Measurements from ENCODE around the gene ADIPOR2. TPM values are rescaled to one million over a fixed set of nuclear protein-coding genes. Genes with fewer than 3 reads are reported as not detected.
"Not testable (repeated sequence)": the region's sequence is repeated elsewhere in the genome, so short reads cannot be mapped to it uniquely, and the experiment has no call there.

Gene ADIPOR2
- total and polyA plus RNA-seq, 12 donors = 18.5 to 47.7 (median 41.6) TPM

- ATAC-seq = no peak
- Histone ChIP-seq H3K27ac (no peak overlapping the region), H3K4me3 (no peak overlapping the region), H3K4me1 (peaks cover 0 to 46% (median 0%) of the 10 kb centered on the region in 9 donors), H3K9me3 (no peaks in the 10 kb centered on the region), H3K36me3 (no peaks in the 10 kb centered on the region), H3K27me3 (peaks cover 0 to 39% (median 15%) of the 10 kb centered on the region in 7 donors)
- intact Hi-C loops (cut with DNase I) = loop anchor here in 1 of 10 donors (2.0 kb wide), 1 partner anchor 66 kb away; no protein-coding TSS in a partner anchor
- no peak for DNase-seq
- TF ChIP-seq CTCF (IDR thresholded peaks at IDR 0.05) = no peak
- WGBS, 2 donors = 84 to 89% methylated on average over 3 of the region's 3 CpGs
Observed at GRCh38 chr12:1815108-1815507, 124.2 kb downstream of the ADIPOR2 start.

GRCh38 chr12:1815814-1816729, 125.2 kb downstream of the ADIPOR2 start:
- Histone ChIP-seq H3K4me1 (peaks cover 0 to 40% (median 0%) of the 10 kb centered on the region in 9 donors), H3K4me3 (no peak overlapping the region), H3K36me3 (no peaks in the 10 kb centered on the region), H3K27ac (no peak overlapping the region), H3K9me3 (no peaks in the 10 kb centered on the region), H3K27me3 (peaks cover 0 to 49% (median 25%) of the 10 kb centered on the region in 7 donors)
- intact Hi-C loops (cut with DNase I) = loop anchor here in 1 of 10 donors (2.0 kb wide), 1 partner anchor 65 kb away; no protein-coding TSS in a partner anchor
- no peak for ATAC-seq
- WGBS, 2 donors = 56 to 60% methylated on average over 21 of the region's 21 CpGs
- no peak for DNase-seq
- no peak for TF ChIP-seq CTCF (IDR thresholded peaks at IDR 0.05)

GRCh38 chr12:1816730-1817348, 126.0 kb downstream of the ADIPOR2 start:
- intact Hi-C loops (cut with DNase I) = no loop called here
- ATAC-seq = no peak

GRCh38 chr12:1817928-1818327, 127.1 kb downstream of the ADIPOR2 start:
- H3K27ac ChIP-seq; DNase-seq; H3K36me3 ChIP-seq; H3K4me3 ChIP-seq; ATAC-seq; intact Hi-C loops (cut with DNase I); H3K9me3 ChIP-seq: not testable (repeated sequence)
- 93 to 95% methylated on average over 21 to 28 of the region's 28 CpGs for WGBS, 2 donors
- Histone ChIP-seq H3K27me3 (peaks cover 3 to 67% (median 43%) of the 10 kb centered on the region in 7 donors), H3K4me1 (peaks cover 0 to 21% (median 0%) of the 10 kb centered on the region in 9 donors)

More at GRCh38 chr12:1816730-1817348, 126.0 kb downstream of the ADIPOR2 start:
- Histone ChIP-seq H3K36me3 (no peaks in the 10 kb centered on the region), H3K4me3 (no peak overlapping the region), H3K9me3 (no peaks in the 10 kb centered on the region), H3K4me1 (peaks cover 0 to 32% (median 0%) of the 10 kb centered on the region in 9 donors), H3K27ac (no peak overlapping the region), H3K27me3 (peaks cover 0 to 56% (median 32%) of the 10 kb centered on the region in 7 donors)
- no peak for TF ChIP-seq CTCF (IDR thresholded peaks at IDR 0.05)
- DNase-seq = no peak
- WGBS, 2 donors = 94 to 96% methylated on average over 9 of the region's 9 CpGs
